GM18858 (cell line): ENCODE measurements around the gene HOXB8.

Experiments used
- ATAC-seq: cut with Tn5 transposase; IDR thresholded peaks from one replicate; pipeline ENCODE4 v1.9.1; 2021; ENCODE audit not compliant: unreplicated experiment

HOXB8 gene

GRCh38 chr17:48569674-48570324 is 45.3 kb downstream of the HOXB8 start:
- ATAC-seq: no peak

- no peak for ATAC-seq
Observed at GRCh38 chr17:48569240-48569582, 45.9 kb downstream of the HOXB8 start.

GRCh38 chr17:48568499-48569239 is 46.4 kb downstream of the HOXB8 start:
- ATAC-seq: no peak

GRCh38 chr17:48567646-48568354 is 47.3 kb downstream of the HOXB8 start:
- ATAC-seq: no peak

- no peak for ATAC-seq
Observed at GRCh38 chr17:48567209-48567608, 47.9 kb downstream of the HOXB8 start.

GRCh38 chr17:48566717-48567116 is 48.4 kb downstream of the HOXB8 start:
- no peak for ATAC-seq

- ATAC-seq: no peak
Observed at GRCh38 chr17:48565925-48566710, 49.0 kb downstream of the HOXB8 start.

- ATAC-seq: no peak
Observed at GRCh38 chr17:48565022-48565554, 50.0 kb downstream of the HOXB8 start.

- no peak for ATAC-seq
Observed at GRCh38 chr17:48564188-48565021, 50.7 kb downstream of the HOXB8 start.

- no peak for ATAC-seq
Observed at GRCh38 chr17:48563867-48564187, 51.3 kb downstream of the HOXB8 start.

GRCh38 chr17:48563385-48563838 is 51.7 kb downstream of the HOXB8 start:
- no peak for ATAC-seq

GRCh38 chr17:48562934-48563333 is 52.2 kb downstream of the HOXB8 start:
- ATAC-seq: no peak
